Measurements from ENCODE around the gene SH3GL2. TPM values are rescaled to one million over a fixed set of nuclear protein-coding genes. Genes with fewer than 3 reads are reported as not detected.

SH3GL2 gene
- total RNA-seq, 4 donors from 2014 or later = 0.67 TPM; not detected in 3

- no peaks in the 10 kb centered on the region for H3K9me3 ChIP-seq
- DNase-seq = no peak
- no peak overlapping the region for H3K4me3 ChIP-seq
- TF ChIP-seq CTCF (IDR thresholded peaks at IDR 0.05) (no peak), POLR2A (IDR thresholded peaks at IDR 0.05) (no peak)
- no peaks in the 10 kb centered on the region for H3K4me1 ChIP-seq
- no peak overlapping the region for H3K27ac ChIP-seq
- no peaks in the 10 kb centered on the region for H3K36me3 ChIP-seq
- no peaks in the 10 kb centered on the region for H3K27me3 ChIP-seq
Observed at GRCh38 chr9:17622141-17622540, 43.3 kb downstream of the SH3GL2 start.

GRCh38 chr9:17622749-17623148 lies 43.9 kb downstream of the SH3GL2 start:
- Histone ChIP-seq H3K4me1 (no peaks in the 10 kb centered on the region), H3K27ac (no peak overlapping the region), H3K27me3 (no peaks in the 10 kb centered on the region), H3K9me3 (no peaks in the 10 kb centered on the region), H3K4me3 (no peak overlapping the region), H3K36me3 (no peaks in the 10 kb centered on the region)
- TF ChIP-seq POLR2A (IDR thresholded peaks at IDR 0.05) (no peak), CTCF (IDR thresholded peaks at IDR 0.05) (no peak)
- DNase-seq = no peak

- H3K9me3 ChIP-seq = no peaks in the 10 kb centered on the region
- H3K27ac ChIP-seq = no peak overlapping the region
- H3K36me3 ChIP-seq = no peaks in the 10 kb centered on the region
- H3K27me3 ChIP-seq = no peaks in the 10 kb centered on the region
- no peak for TF ChIP-seq CTCF (IDR thresholded peaks at IDR 0.05)
- no peak for TF ChIP-seq POLR2A (IDR thresholded peaks at IDR 0.05)
- no peaks in the 10 kb centered on the region for H3K4me1 ChIP-seq
- DNase-seq = no peak
- H3K4me3 ChIP-seq = no peak overlapping the region
Observed at GRCh38 chr9:17623965-17624364, 45.1 kb downstream of the SH3GL2 start.

GRCh38 chr9:17624571-17624970 lies 45.7 kb downstream of the SH3GL2 start:
- TF ChIP-seq CTCF (IDR thresholded peaks at IDR 0.05) (no peak), POLR2A (IDR thresholded peaks at IDR 0.05) (no peak)
- no peak for DNase-seq
- H3K27me3 ChIP-seq = no peaks in the 10 kb centered on the region
- H3K36me3 ChIP-seq = no peaks in the 10 kb centered on the region
- H3K9me3 ChIP-seq = no peaks in the 10 kb centered on the region
- no peak overlapping the region for H3K27ac ChIP-seq
- no peaks in the 10 kb centered on the region for H3K4me1 ChIP-seq
- H3K4me3 ChIP-seq = no peak overlapping the region

GRCh38 chr9:17625644-17626388 lies 47.0 kb downstream of the SH3GL2 start:
- no peak overlapping the region for H3K4me3 ChIP-seq
- TF ChIP-seq POLR2A (IDR thresholded peaks at IDR 0.05) (no peak), CTCF (IDR thresholded peaks at IDR 0.05) (no peak)
- no peaks in the 10 kb centered on the region for H3K4me1 ChIP-seq
- no peak overlapping the region for H3K27ac ChIP-seq
- H3K9me3 ChIP-seq = no peaks in the 10 kb centered on the region
- DNase-seq = no peak
- no peaks in the 10 kb centered on the region for H3K36me3 ChIP-seq
- no peaks in the 10 kb centered on the region for H3K27me3 ChIP-seq

Measured in Peyer's patch (tissue), 4 donors.